Measurements from ENCODE around the gene ANKIB1. TPM values are rescaled to one million over a fixed set of nuclear protein-coding genes. Genes with fewer than 3 reads are reported as not detected.
"Not testable (repeated sequence)": the region's sequence is repeated elsewhere in the genome, so short reads cannot be mapped to it uniquely, and the experiment has no call there.

ANKIB1 gene
- total RNA-seq, 3 donors from 2014 or later (not counting 1 experiment from before 2014, with no cell fraction given), result 70.6 to 90.2 (median 86.6) TPM

- H3K27me3 Mint-ChIP-seq (ENCODE audit: low read depth in 2 of 2), result peaks cover 11 to 12% of the 10 kb centered on the region in 2 donors
- H3K4me3 ChIP-seq (ENCODE audit: low read length), result no peak overlapping the region
- H3K4me1 Mint-ChIP-seq, result no peaks in the 10 kb centered on the region
- H3K9me3 Mint-ChIP-seq, result no peaks in the 10 kb centered on the region
- TF ChIP-seq CTCF (IDR thresholded peaks at IDR 0.05), result no peak
- H3K27ac ChIP-seq (ENCODE audit: low read length), result no peak overlapping the region
- DNase-seq (no peak), ATAC-seq (no peak)
- no peaks in the 10 kb centered on the region for H3K9me3 ChIP-seq (ENCODE audit: control insufficient read depth, insufficient read depth, low read length)
- no peaks in the 10 kb centered on the region for H3K27me3 ChIP-seq (ENCODE audit: control insufficient read depth, insufficient read depth, low read length)
- intact Hi-C loops (cut with micrococcal nuclease), result no loop called here
- no peaks in the 10 kb centered on the region for H3K36me3 ChIP-seq (ENCODE audit: control insufficient read depth, insufficient read depth, low read length)
- H3K4me1 ChIP-seq (ENCODE audit: control insufficient read depth, insufficient read depth, low read length), result no peaks in the 10 kb centered on the region
- no peak overlapping the region for H3K4me3 Mint-ChIP-seq
- 90% methylated on average over 6 of the region's 7 CpGs for WGBS (ENCODE audit: insufficient coverage)
- no peaks in the 10 kb centered on the region for H3K36me3 Mint-ChIP-seq
- no peak overlapping the region for H3K27ac Mint-ChIP-seq
Measured at GRCh38 chr7:92436612-92437445, 191.1 kb downstream of the ANKIB1 start.

DNA sequence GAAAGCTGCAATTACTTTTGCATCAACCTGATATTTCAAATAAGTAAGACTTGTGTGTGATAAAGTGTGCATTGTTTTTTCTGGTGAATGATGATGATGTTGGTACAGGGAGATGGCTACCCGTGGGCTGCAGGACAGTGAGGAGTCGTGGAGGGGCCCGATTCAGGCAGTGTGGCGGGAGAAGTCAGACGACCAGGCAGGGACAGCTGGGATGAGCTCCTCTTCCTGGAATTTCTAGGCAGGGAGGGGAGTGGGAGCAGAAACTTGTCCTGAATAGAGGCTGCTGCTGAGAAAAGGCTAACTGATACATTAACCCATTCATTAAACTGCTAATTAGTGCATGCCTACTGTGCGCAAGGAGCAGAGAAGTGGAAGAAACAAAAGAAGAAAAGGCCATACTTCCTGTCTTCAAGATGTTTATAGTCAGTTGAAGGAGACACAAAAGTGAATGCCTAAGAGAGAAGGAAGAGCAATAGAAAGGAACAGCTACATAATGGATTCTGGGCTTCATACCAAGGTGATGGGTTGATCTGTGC, 192.2 kb downstream of the ANKIB1 start:
- H3K9me3 ChIP-seq (ENCODE audit: control insufficient read depth, insufficient read depth, low read length), result no peaks in the 10 kb centered on the region
- WGBS (ENCODE audit: insufficient coverage), result 93% methylated on average over 6 of the region's 6 CpGs

GRCh38 chr7:92442720-92443119, 196.9 kb downstream of the ANKIB1 start:
- H3K4me1 Mint-ChIP-seq; H3K4me1 ChIP-seq (ENCODE audit: control insufficient read depth, insufficient read depth, low read length); H3K9me3 Mint-ChIP-seq; H3K27ac ChIP-seq (ENCODE audit: low read length); H3K27ac Mint-ChIP-seq; ATAC-seq; DNase-seq; H3K4me3 Mint-ChIP-seq; H3K27me3 ChIP-seq (ENCODE audit: control insufficient read depth, insufficient read depth, low read length); H3K36me3 ChIP-seq (ENCODE audit: control insufficient read depth, insufficient read depth, low read length); H3K36me3 Mint-ChIP-seq; H3K4me3 ChIP-seq (ENCODE audit: low read length); H3K9me3 ChIP-seq (ENCODE audit: control insufficient read depth, insufficient read depth, low read length): not testable (repeated sequence)
- intact Hi-C loops (cut with micrococcal nuclease), result loop anchor here (10.0 kb wide), 1 partner anchor 608 kb away; no protein-coding TSS in a partner anchor
- peaks cover 9 to 12% of the 10 kb centered on the region in 2 donors for H3K27me3 Mint-ChIP-seq (ENCODE audit: low read depth in 2 of 2)
- WGBS (ENCODE audit: insufficient coverage), result 90% methylated on average over 2 of the region's 2 CpGs

More for the DNA sequence above, 192.2 kb downstream of the ANKIB1 start:
- Histone ChIP-seq H3K27me3 (ENCODE audit: control insufficient read depth, insufficient read depth, low read length) (no peaks in the 10 kb centered on the region), H3K36me3 (ENCODE audit: control insufficient read depth, insufficient read depth, low read length) (no peaks in the 10 kb centered on the region), H3K27ac (ENCODE audit: low read length) (no peak overlapping the region), H3K4me3 (ENCODE audit: low read length) (no peak overlapping the region), H3K4me1 (ENCODE audit: control insufficient read depth, insufficient read depth, low read length) (no peaks in the 10 kb centered on the region)
- H3K9me3 Mint-ChIP-seq, result no peaks in the 10 kb centered on the region
- no peak for TF ChIP-seq CTCF (IDR thresholded peaks at IDR 0.05)
- intact Hi-C loops (cut with micrococcal nuclease), result no loop called here
- no peak for ATAC-seq
- H3K4me3 Mint-ChIP-seq, result no peak overlapping the region
- peaks cover 11 to 12% of the 10 kb centered on the region in 2 donors for H3K27me3 Mint-ChIP-seq (ENCODE audit: low read depth in 2 of 2)
- no peak overlapping the region for H3K27ac Mint-ChIP-seq
- no peaks in the 10 kb centered on the region for H3K36me3 Mint-ChIP-seq
- no peak for DNase-seq
- H3K4me1 Mint-ChIP-seq, result no peaks in the 10 kb centered on the region

DNA sequence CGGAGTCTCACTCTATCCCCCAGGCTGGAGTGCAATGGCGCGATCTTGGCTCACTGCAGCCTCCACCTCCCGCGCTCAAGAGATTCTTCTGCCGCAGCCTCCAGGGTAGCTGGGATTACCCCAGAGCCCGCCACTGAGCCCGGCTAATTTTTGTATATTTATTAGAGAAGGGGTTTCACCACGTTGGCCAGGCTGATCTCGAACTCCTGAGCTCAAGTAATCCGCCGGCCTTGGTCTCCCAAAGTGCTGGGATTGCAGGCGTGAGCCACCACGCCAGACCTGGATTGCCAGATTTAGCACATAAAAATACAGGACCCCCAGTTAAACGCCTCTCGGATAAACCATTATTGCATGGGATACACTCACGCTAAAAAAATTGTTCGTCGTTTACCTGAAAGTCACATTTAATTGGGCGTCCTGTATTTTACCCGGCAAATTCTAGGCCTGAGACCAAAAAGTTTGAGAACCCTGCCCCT, 201.1 kb downstream of the ANKIB1 start:
- intact Hi-C loops (cut with micrococcal nuclease), result loop anchor here (1.0 to 10.0 kb wide), 7 partner anchors 23 to 1990 kb away; partner anchors contain the start of genes AKAP9, ANKIB1, KRIT1 and LRRD1

More for the DNA sequence above, 201.1 kb downstream of the ANKIB1 start:
- H3K4me1 ChIP-seq (ENCODE audit: control insufficient read depth, insufficient read depth, low read length), result peaks cover 6% of the 10 kb centered on the region
- no peak for ATAC-seq
- H3K36me3 ChIP-seq (ENCODE audit: control insufficient read depth, insufficient read depth, low read length), result peaks cover 20% of the 10 kb centered on the region
- no peaks in the 10 kb centered on the region for H3K9me3 ChIP-seq (ENCODE audit: control insufficient read depth, insufficient read depth, low read length)
- no peaks in the 10 kb centered on the region for H3K27me3 ChIP-seq (ENCODE audit: control insufficient read depth, insufficient read depth, low read length)
- H3K4me3 ChIP-seq (ENCODE audit: low read length), result peak overlapping the region; percentile 92
- Mint-ChIP-seq H3K4me1 (peaks cover 6 to 9% of the 10 kb centered on the region in 2 donors), H3K27me3 (ENCODE audit: low read depth in 2 of 2) (no peaks in the 10 kb centered on the region), H3K4me3 (peak overlapping the region; percentile 85), H3K9me3 (no peaks in the 10 kb centered on the region), H3K27ac (peak overlapping the region; percentile 90 to 98), H3K36me3 (peaks cover 7% of the 10 kb centered on the region)
- no peak for DNase-seq
- 58% methylated on average over 21 of the region's 21 CpGs for WGBS (ENCODE audit: insufficient coverage)
- H3K27ac ChIP-seq (ENCODE audit: low read length), result peak overlapping the region; percentile 97
- TF ChIP-seq CTCF (IDR thresholded peaks at IDR 0.05), result peak; percentile 84
